GM21423 (cell line): ENCODE measurements around the gene ZCCHC14.

Source experiments
- ATAC-seq: cut with Tn5 transposase; IDR thresholded peaks from one replicate; pipeline ENCODE4 v1.9.1; 2021; ENCODE audit warnings: mild to moderate bottlenecking, moderate library complexity; ENCODE audit not compliant: unreplicated experiment

Gene ZCCHC14

DNA sequence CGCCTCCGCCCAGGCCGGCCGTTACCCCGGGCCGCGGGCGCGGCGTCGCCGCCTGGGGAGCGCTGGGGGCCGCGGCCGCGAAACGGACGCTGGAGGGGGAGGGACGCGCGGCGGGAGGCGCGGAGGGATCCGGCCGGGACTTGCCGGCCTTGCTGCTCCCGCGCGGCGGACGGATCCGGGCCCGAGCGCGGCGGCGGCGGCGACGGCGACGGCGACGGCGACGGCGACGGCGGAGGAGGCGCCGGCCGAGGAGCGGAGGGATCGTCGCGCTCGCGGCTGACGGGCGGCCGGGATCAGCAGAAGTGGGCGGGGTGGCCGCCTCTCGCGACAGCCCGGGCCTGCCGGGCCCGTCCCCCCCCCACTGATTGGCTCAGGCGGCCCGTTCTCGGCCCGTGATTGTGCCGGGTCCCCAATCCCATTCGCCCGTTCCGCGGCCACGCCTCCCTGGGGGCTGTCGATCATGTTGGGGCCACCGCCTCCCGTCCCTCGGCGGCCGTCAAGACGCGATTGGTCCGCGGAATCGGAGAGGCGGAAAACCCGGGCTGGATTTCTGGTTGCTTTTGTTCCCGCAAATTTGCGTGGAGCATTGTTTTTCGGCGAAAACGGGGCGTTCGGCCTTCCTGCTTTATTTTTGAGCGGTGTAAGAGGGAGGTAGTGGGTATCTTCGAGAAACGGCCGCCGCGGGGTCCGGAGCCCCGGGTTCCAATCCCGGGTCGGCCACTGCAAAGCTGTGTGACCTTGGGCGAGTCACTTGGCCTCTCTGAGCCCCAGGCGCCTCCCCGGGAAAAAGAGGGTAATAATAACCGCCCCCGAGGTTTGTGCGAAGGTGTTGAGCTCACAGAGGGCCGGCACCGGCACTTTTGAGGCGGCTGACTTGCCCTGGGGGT, at the start of gene ZCCHC14:
Gene ZCCHC14 (minus strand): TSS at position 304 of the 887 bp plus-strand sequence. CDS start 786 bp downstream, outside the sequence.
- peak; percentile 87 for ATAC-seq

DNA sequence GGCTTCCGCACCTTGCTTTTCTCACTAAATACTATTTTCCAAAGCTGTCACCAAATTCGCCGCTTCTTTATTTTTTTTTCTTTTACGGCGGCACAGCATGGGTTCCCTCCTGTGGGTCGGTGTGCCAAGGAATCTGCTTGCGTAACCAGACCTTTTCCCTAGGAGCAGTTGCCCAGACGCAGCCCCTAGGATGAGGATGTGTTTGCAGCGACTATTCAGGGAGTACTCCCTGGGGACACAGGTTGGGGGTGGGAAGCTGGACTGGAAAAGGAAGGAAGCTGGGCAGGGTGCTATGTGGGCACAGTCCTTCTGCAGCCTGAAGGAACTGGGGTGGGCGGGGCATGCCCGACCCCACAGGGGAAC, 49.0 kb upstream of the ZCCHC14 start:
- ATAC-seq = no peak

DNA sequence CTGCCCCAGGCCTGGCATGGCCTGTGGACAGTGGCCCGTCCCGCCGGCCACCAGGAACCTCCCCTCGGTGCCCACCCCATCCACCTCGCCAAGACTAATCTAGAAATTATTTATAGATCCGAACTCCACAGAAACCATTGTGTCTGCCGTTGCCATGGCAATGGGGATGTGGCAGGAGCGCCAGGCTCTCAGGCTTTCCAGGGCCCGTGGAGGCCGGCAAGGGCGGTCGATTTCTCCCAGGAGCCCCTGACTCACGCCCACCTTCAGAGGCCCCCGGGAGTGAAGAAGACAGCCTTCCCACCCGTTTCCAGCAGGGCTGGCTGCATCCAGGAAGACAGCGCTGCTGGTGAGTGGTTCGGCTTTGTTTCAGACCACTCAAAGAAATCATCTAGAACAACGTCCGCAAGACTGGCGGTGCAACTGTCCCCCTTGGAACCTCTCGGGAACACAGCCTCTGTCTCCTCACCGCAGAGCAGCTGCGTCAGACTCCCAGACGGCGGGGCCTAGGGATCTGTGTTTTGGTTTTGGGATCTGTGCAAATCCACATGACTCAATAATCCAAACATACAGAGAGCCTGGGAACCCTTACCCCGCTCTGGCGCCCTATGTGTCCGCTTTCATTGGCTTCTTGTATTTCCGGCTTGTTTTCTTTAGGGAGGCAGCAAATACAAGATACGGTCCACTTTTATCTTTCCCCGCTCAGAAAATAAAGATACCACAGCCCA, 48.5 kb upstream of the ZCCHC14 start:
- no peak for ATAC-seq

DNA sequence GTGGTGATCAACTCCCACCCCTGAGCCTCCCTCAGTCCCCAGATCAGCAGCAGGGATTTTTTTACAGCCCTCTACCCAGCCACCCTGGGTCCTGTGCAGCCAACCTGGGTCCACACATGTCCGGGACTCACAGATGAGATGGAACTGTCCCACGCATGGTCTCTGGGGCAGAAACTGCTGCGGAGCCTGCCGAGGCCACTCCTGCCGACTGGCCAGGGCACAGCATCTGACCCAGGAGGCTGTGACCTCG, 48.0 kb upstream of the ZCCHC14 start:
- ATAC-seq = no peak

DNA sequence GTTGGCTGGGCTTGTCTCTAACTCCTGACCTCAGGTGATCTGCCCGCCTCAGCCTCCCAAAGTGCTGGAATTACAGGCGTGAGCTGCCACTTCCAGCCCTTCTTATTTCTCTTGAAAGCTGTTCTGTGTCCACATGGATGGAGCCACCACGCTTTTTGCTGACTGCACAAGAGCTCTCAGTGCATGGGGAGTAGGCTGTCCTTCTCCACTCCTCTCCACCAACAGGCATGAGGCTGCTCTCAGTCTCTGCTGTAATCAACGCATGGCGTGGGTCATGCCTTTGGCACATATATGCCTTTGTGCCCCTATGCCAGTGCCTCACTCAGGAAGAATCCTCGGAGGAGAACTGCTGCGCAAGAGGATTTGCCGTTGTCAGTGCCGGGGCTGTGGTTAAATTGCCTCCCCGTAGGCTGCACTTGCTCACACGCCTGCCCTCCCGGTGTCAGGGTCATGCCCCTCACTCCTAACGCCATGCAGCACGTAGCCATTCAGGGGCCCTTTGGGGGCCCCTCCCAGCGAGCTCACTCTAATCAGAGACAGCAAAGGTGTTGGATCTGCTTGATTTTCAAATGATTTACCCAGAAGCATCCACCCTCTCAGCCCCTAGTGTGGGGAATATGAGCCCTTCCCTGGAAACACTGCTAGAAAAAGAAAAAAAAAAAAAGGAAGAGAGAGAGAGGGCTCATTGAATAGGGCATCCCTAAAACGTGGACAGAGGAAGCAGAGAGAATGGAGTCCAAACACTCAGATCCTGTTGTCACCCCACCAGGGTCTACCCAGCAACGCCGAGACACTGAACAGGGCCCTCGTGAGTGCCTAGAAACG, 47.5 kb upstream of the ZCCHC14 start:
- ATAC-seq = no peak

DNA sequence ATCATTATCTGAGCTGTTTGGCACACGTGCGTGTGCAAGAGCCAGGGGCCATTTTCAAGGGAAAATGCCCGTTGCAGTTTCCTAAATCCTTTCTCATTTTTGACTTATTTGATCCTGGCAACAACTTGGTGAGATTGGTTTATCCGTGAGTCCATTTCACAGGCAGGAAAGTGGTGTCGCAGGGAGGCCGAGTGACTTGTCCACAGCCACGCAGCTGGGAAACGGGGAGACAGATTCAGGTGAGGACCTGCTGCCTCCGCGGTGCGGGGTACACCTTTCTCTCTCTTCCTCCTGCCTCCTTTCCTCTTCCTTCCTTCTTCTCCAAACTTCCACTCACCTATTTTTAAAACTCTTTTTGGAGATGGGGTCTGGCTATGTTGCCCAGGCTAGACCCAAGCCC, 46.3 kb upstream of the ZCCHC14 start:
- no peak for ATAC-seq

DNA sequence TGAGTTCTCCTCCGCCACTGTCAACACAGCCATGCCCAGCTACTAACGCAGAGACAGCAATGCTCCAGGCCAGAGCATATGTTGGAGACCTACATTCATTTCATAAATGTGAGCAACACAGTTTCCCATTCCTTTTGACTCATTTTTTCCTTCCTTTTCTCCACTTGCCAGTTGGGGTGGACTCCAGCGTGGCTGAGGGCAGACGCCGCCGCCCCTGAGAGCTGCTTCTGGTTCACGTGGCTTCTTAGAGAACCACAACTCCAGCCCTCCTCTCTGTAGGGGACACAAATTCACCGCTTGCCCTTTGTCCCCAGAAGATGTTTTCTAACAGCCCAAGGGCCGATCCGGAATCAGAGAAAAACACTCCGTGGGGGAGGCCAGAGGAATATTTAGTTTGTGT, 45.8 kb upstream of the ZCCHC14 start:
- no peak for ATAC-seq

DNA sequence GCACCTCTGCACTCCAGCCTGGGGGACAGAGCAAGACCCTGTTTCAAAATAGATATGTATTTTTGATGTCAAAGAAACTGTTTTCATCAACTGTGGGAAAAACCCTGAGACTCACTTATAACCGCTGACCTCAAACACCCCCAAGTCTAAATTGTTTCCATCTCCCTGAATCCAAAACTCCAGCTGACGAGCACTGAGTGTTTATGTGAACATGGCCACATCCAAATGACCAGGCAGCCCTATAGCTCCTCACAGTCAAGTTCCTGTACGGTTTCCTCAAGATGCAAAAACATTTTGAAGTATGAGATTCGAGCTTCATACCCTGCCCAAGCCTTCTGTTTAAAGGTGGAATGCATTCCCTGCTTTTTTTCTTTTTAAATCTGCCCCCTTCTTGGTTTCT, 45.3 kb upstream of the ZCCHC14 start:
- no peak for ATAC-seq

DNA sequence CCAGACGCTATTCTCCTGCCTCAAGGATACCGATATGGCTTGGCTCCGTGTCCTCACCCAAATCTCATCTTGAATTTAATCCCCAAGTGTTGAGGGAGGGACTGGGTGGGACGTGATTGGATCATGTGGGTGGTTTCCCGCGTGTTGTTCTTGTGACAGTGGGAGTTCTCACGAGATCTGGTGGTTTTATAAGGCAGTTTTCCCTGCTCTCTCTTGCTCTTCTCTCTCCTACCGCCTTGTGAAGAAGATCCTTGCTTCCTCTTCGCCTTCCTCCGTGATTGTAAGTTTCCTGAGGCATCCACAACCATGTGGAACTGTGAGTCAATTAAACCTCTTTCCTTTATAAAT, 43.9 kb upstream of the ZCCHC14 start:
- ATAC-seq = no peak

DNA sequence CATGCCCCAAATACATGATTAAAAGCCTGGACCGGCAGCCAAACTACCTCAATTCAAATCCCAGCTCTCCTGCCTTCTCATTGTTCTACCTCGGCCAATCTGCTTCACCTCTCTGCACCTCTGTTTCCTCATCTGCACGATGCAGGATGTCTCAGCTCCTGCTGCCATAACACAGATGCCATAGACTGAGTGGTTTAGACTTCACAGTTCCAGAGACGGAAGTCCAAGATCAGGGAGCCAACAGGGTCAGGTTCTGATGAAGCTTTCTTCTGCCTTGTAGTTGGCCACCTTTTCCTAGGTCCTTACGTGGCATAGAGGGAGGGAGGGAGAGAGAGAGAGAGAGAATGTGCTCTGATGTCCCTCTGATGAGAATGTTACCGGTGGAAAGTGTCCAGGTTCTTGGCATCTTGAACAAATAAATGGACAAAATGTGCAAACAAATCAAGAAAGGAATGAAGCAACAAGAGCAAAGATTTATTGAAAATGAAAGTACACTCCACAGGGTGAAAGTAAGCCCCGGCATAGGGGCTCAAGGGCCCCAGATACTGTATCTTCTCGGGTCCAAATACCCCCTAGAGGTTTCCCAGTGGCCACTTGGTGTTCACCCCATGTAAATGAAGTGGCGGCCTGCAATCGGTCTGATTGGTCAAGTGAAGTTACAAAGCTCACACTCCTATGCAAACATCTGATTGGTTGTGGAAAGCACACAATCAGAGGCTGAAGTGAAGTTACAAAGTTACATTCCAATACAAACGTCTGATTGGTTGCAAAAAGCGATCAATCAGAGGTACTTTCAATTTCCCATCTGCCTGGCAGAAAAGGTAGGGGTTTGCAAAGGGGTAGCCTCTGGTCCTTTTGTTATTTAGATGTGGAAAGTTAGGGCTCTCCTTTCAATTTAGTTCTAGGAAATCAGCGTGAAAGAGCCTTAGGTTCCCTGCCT, 43.3 kb upstream of the ZCCHC14 start:
- ATAC-seq = no peak

DNA sequence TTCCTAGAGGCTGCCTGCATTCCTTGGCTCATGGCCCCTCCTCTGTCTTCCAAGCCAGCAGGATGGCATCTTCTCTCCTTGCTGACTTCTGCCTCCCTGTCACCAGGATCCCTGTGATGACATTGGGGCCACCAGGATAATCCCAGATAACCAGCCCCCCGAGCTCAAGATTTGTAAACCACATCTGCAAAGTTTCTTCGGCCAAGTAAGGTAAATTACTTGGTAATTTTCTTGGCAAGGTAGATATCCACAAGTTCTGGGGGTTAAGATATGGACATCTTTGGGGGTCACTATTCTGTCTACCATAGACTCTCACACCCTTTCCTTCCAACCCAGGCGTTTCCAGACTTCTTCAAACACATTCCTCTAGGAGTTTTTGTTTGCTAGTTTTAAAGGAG, 42.6 kb upstream of the ZCCHC14 start:
- ATAC-seq = no peak

DNA sequence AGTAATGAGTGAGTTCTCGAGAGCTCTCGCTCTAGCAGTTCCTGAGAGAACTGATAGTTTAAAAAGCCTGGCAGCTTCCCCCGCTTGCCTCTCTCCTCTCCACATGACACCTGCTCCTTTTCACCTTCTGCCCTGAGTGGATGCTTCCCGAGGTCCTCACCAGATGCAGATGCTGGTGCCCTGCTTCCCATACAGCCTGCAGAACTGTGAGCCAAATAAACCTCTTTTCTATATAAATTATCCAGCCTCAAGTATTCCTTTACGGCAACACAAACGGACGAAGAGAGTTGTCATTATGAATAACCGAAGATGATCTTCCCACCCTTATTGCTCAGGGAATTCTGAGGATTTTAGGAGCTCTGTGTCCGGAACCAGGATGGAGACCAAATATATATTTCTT, 41.9 kb upstream of the ZCCHC14 start:
- ATAC-seq = no peak

DNA sequence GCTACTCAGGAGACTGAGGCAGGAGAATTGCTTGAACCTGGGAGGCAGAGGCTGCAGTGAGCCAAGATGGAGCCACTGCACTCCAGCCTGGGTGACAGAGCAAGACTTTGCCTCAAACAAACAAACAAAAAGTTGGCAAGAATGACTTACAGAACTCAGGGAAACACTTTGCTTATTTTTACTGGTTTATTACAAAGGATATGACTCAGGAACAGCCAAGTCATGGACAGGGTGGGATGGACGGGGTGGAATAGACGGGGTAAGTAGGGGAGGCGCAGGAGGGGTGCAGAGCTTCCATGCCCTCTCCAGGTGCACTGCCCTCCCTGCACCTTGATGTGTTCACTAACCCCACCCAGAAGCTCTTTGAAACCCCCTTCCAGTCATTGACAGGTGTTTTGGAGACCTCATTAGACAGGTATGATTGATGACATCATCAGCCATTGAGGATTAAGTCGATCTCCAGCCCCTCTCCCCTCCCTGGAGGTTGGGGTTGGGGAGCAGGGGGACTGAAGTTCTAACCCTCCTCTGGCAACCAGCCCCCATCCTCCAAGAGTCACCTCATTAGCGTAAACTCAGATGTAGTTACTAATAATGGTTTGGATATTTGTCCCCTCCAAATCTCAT, 41.3 kb upstream of the ZCCHC14 start:
- ATAC-seq = no peak

DNA sequence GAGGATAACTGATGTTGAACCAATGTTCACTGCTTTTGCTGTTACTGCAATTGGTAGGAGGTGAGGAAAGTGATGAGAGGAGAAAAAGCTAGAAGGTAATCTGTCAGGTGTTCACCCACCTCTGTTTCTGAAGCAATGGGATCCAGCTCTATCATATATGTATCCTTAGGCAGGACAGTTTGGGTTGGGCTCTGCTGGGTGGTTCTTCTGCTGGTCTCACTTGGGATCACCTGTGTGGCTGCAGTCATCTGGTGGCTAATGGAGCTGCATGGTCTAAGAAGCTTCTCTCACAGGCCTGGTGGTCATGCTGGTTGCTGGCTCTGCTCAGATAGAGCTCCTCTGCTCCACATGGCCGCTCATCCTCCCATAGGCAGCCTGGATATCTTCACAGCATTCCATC, 40.2 kb upstream of the ZCCHC14 start:
- ATAC-seq = no peak

DNA sequence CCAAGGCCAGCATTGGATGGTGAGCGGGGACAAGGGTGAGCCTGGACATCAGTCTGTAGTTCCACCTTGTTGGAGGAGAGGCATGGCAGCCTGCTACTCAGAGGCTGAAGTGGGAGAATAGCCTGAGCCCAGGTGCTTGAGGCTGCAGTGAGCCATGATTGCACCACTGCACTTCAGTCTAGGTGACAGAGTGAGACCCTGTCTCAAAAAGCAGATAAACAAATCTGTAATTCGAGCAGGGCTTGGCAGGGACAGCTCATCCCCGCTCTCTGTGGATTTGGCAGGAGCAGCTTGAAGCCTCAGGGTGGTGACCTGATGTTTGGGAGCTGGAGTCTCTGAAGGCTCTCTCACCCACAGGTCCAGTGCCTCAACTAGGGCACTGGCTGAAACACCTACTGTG, 38.6 kb upstream of the ZCCHC14 start:
- no peak for ATAC-seq

DNA sequence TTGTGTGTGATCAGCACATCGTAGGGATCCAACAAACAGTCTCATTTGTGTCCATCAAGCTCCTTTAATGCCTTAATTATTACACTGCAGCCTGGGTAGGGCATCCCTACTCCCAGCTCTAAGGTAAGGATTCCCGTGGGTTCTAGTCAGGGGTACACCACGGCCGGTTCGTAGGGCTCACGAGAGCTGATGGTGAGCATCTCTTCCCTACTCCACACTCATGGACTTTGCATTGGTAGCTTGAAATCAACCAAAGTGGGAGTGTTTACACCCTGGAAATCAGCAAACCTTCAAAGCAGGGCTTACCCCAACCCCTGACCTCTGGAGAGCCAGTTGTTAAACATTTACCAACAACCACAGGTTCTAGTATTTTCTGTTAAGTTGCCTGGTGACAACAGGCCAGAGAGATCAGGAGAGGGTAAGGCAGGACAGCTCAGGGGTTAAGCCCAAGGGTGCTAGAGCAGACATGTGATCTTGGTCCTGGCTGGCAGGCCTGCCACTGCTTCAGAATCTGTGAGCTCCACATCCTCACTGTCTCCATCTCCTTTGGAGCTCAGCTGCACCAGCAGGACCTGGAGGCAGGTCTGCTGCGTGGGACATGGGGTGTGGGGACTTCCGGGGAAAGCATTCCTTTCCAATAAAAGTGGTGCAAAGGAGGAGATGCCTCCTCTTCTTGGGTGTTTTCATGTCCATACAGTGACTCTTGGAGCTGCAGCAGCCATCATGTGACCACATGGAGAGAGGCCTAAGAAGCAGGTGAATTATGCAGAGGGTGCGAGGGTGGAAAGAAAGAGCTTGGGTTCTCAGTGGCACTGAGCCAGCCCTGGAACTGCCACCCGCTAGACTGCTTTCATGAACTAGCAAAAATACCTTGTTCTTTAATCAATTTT, 36.1 kb upstream of the ZCCHC14 start:
- ATAC-seq = no peak

DNA sequence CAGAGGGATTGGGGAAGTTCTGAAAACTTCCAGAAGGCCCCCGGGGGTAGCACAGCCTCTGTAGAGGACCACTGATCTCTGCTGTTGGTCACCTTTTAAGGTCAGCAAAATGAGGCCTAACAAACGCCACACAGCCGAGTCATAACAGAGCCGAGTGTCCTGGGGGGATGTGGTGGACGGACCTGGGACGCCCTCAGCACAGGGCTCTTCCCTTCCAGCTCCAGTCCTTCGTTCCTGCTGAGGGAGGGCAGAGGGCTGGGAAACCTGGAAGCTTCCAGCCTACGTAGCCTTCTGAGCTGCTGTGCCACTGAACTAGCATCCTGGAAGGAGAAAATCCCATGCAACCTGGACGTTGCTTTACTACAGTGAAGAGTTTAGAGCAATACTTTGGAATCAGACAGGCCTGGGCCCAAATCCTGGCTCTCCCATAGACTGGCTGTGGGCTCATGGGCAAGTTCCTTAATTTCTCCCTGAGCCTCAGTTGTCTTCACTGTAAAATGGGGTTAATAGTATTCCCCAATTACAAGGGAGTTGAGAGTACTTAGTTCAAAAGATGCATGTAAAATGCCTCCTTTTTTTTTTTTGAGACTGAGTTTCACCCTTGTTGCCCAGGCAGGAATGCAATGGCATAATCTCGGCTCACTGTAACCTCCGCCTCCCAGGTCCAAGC, 34.4 kb upstream of the ZCCHC14 start:
- no peak for ATAC-seq

DNA sequence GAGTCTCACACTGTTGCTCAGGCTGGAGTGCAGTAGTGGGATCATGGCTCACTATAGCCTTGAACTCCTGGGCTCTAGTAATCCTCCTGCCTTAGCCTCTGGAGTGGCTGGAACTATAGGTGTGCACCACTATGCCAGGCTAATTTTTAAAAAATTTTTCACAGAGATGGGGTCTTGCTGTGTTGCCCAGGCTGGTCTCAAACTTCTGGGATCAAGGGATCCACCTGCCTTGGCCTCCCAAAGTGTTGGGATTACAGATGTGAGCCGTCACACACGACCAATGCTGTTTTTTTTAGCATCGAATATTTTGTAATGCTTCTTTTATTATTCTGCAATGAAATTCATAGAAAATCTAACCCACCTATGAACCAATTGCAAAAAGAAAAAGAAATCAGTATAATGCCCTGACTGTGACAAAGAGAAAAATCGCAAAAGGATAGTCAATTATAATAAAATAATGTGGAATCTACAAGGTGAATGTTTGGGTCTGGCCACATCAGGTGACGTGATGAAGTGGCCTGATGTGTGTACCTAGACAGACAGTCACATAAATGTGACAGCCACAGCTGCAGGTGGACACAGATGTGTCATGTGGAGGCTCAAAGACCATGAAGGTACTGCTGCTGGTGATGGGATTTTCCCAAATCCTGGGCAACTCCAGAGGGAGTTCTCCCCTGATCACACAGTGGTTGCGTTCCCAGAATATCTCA, 33.6 kb upstream of the ZCCHC14 start:
- ATAC-seq = no peak
